ENCODE measurements around the gene FAAP20. TPM values are rescaled to one million over a fixed set of nuclear protein-coding genes. Genes with fewer than 3 reads are reported as not detected.

Gene FAAP20
- total and polyA plus RNA-seq, 2 donors (not counting 1 experiment from before 2014, with no cell fraction given): 31.2 to 68.1 TPM

DNA sequence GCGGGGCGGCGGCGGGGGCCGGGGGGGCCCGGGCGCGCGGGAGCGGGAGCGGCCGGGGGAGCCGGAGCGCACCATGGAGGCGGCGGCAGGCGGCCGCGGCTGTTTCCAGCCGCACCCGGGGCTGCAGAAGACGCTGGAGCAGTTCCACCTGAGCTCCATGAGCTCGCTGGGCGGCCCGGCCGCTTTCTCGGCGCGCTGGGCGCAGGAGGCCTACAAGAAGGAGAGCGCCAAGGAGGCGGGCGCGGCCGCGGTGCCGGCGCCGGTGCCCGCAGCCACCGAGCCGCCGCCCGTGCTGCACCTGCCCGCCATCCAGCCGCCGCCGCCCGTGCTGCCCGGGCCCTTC is 34.1 kb upstream of the FAAP20 start:
- H3K4me3 ChIP-seq (ENCODE audit: control extremely low read depth in 1 of 5, extremely low read depth in 1 of 5, insufficient read depth in 1 of 5, low read depth in 2 of 5, low read length in 4 of 5): peak overlapping the region; percentile 45 to 82 (median 68)
- H3K27me3 Mint-ChIP-seq: no peaks in the 10 kb centered on the region
- peak overlapping the region; percentile 72 for H3K9ac ChIP-seq (ENCODE audit: low read length)
- H3K9me3 Mint-ChIP-seq (ENCODE audit: insufficient read depth): no peaks in the 10 kb centered on the region
- ChIA-PET POLR2A (interaction anchor here (1.0 to 3.4 kb wide), 6 partner anchors 18 to 163 kb away, joined by 3 to 30 read pairs (median 5); partner anchors contain the start of genes FAAP20, MORN1 and RER1), CTCF (interaction anchor here (0.8 to 3.9 kb wide), 17 partner anchors 12 to 163 kb away, joined by 3 to 22 read pairs (median 4); partner anchors contain the start of genes FAAP20, MORN1 and RER1)
- H3K4me3 Mint-ChIP-seq: peak overlapping the region; percentile 98
- H3K36me3 ChIP-seq (replicated peaks in 1 of 2; ENCODE audit: control extremely low read depth in 1 of 2, control insufficient read depth in 1 of 2, extremely low read depth in 1 of 2, insufficient read depth in 2 of 2, low read length in 1 of 2): peaks cover 0 to 3% of the 10 kb centered on the region in 2 experiments
- no peaks in the 10 kb centered on the region for H3K9me3 ChIP-seq (ENCODE audit: control extremely low read depth in 1 of 3, control insufficient read depth in 2 of 3, insufficient read depth in 1 of 3, low read length in 2 of 3)
- no peak overlapping the region for H2AFZ ChIP-seq (ENCODE audit: insufficient read depth, low read depth, low read length, poor library complexity, severe bottlenecking)
- intact Hi-C loops (cut with micrococcal nuclease): loop anchor here (1.0 to 5.0 kb wide), 2 partner anchors 153 to 1674 kb away; partner anchors contain the start of gene C1orf174
- DNase-seq (no peak), ATAC-seq (ENCODE audit: low read depth) (no peak)
- under 1% methylated on average over 50 of the region's 50 CpGs for WGBS (ENCODE audit: insufficient coverage)
- peaks cover 49% of the 10 kb centered on the region for H3K79me2 ChIP-seq (ENCODE audit: control insufficient read depth, insufficient read depth, low read length)
- H4K20me1 ChIP-seq (ENCODE audit: control insufficient read depth, insufficient read depth, low read length, poor library complexity, severe bottlenecking): peaks cover 48% of the 10 kb centered on the region
- no peaks in the 10 kb centered on the region for H3K27me3 ChIP-seq (replicated peaks in 1 of 4; ENCODE audit: control extremely low read depth in 1 of 4, control insufficient read depth in 3 of 4, insufficient read depth in 4 of 4, low read length in 3 of 4)
- peak overlapping the region; percentile 94 for H3K27ac Mint-ChIP-seq
- H3K4me1 Mint-ChIP-seq: peaks cover 46% of the 10 kb centered on the region
- no peak overlapping the region for H3K27ac ChIP-seq (ENCODE audit: low read length in 2 of 2)
- no peak for TF ChIP-seq EZH2 (IDR thresholded peaks at IDR 0.05; ENCODE audit: borderline replicate concordance, insufficient read depth, low read depth, low read length, poor library complexity, severe bottlenecking)
- TF ChIP-seq, protein P1, sequence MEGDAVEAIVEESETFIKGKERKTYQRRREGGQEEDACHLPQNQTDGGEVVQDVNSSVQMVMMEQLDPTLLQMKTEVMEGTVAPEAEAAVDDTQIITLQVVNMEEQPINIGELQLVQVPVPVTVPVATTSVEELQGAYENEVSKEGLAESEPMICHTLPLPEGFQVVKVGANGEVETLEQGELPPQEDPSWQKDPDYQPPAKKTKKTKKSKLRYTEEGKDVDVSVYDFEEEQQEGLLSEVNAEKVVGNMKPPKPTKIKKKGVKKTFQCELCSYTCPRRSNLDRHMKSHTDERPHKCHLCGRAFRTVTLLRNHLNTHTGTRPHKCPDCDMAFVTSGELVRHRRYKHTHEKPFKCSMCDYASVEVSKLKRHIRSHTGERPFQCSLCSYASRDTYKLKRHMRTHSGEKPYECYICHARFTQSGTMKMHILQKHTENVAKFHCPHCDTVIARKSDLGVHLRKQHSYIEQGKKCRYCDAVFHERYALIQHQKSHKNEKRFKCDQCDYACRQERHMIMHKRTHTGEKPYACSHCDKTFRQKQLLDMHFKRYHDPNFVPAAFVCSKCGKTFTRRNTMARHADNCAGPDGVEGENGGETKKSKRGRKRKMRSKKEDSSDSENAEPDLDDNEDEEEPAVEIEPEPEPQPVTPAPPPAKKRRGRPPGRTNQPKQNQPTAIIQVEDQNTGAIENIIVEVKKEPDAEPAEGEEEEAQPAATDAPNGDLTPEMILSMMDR (IDR thresholded peaks at IDR 0.05): no peak
- peaks cover 46 to 54% of the 10 kb centered on the region in 2 donors for H3K4me1 ChIP-seq (ENCODE audit: control insufficient read depth in 2 of 2, insufficient read depth in 2 of 2, low read length in 2 of 2)
- peak overlapping the region; percentile 89 for H3K4me2 ChIP-seq (replicated peaks; ENCODE audit: low read depth, low read length, poor library complexity, severe bottlenecking)

DNA sequence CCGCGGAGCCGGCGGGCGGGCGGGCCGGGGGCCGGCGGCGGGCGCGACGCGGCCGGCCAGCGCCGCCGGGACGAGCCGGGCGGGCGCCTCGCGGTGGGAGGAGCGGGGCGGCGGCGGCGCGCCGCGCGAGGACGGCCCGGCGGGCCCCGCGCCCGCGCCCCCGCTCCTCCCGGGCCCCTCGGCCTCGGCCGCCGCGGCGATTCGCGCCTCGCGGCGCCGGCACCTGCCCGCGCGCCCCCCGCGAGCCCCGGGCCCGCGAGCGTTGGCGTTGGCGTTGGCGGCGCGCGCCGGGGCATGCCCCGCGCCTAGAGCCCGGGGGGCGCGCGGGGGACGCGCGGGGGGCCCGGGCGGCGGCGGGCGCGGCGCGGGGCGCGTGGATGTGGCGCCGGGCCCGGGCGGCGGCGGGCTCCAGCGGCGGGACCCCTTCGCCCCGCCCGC is 33.6 kb upstream of the FAAP20 start, which contains the start of gene SKI:
Gene SKI, plus strand, starts transcription at position 163 of the 438 bp plus-strand sequence. CDS start 448 bp downstream, outside the sequence.
- H3K4me1 ChIP-seq (ENCODE audit: control insufficient read depth in 2 of 2, insufficient read depth in 2 of 2, low read length in 2 of 2): peaks cover 41 to 49% of the 10 kb centered on the region in 2 donors
- intact Hi-C loops (cut with micrococcal nuclease): loop anchor here (5.0 kb wide), 1 partner anchor 1674 kb away; the partner anchor contains the start of gene C1orf174
- Mint-ChIP-seq H3K27ac (peak within 1 kb of the TSS; percentile 94), H3K27me3 (no peaks in the 10 kb centered on the region), H3K4me1 (peaks cover 41% of the 10 kb centered on the region), H3K4me3 (peak within 1 kb of the TSS; percentile 98), H3K9me3 (ENCODE audit: insufficient read depth) (no peaks in the 10 kb centered on the region)
- TF ChIP-seq EZH2 (IDR thresholded peaks at IDR 0.05; ENCODE audit: borderline replicate concordance, insufficient read depth, low read depth, low read length, poor library complexity, severe bottlenecking): no peak
- TF ChIP-seq, protein P1 (IDR thresholded peaks at IDR 0.05): no peak
- WGBS (ENCODE audit: insufficient coverage): under 1% methylated on average over 99 of the region's 100 CpGs
- POLR2A ChIA-PET: interaction anchor here (1.1 to 3.4 kb wide), 3 partner anchors 28 to 163 kb away, joined by 4 to 30 read pairs (median 9); partner anchors contain the start of genes MORN1 and RER1
- peak within 1 kb of the TSS; percentile 69 for H2AFZ ChIP-seq (ENCODE audit: insufficient read depth, low read depth, low read length, poor library complexity, severe bottlenecking)
- H3K9me3 ChIP-seq (ENCODE audit: control extremely low read depth in 1 of 3, control insufficient read depth in 2 of 3, insufficient read depth in 1 of 3, low read length in 2 of 3): no peaks in the 10 kb centered on the region
- no peaks in the 10 kb centered on the region for H3K27me3 ChIP-seq (replicated peaks in 1 of 4; ENCODE audit: control extremely low read depth in 1 of 4, control insufficient read depth in 3 of 4, insufficient read depth in 4 of 4, low read length in 3 of 4)
- H3K79me2 ChIP-seq (ENCODE audit: control insufficient read depth, insufficient read depth, low read length): peaks cover 44% of the 10 kb centered on the region
- no peak for ATAC-seq (ENCODE audit: low read depth)
- H4K20me1 ChIP-seq (ENCODE audit: control insufficient read depth, insufficient read depth, low read length, poor library complexity, severe bottlenecking): peaks cover 43% of the 10 kb centered on the region
- peaks cover 0 to 3% of the 10 kb centered on the region in 2 experiments for H3K36me3 ChIP-seq (replicated peaks in 1 of 2; ENCODE audit: control extremely low read depth in 1 of 2, control insufficient read depth in 1 of 2, extremely low read depth in 1 of 2, insufficient read depth in 2 of 2, low read length in 1 of 2)
- DNase-seq: no peak
- H3K4me3 ChIP-seq (ENCODE audit: control extremely low read depth in 1 of 5, extremely low read depth in 1 of 5, insufficient read depth in 1 of 5, low read depth in 2 of 5, low read length in 4 of 5): peak within 1 kb of the TSS; percentile 45 to 82 (median 68)
- H3K4me2 ChIP-seq (replicated peaks; ENCODE audit: low read depth, low read length, poor library complexity, severe bottlenecking): peak within 1 kb of the TSS; percentile 89
- H3K27ac ChIP-seq (ENCODE audit: low read length in 2 of 2): peak within 1 kb of the TSS; percentile 57 to 93
- CTCF ChIA-PET: interaction anchor here (1.0 to 3.9 kb wide), 9 partner anchors 11 to 153 kb away, joined by 3 to 22 read pairs (median 5); partner anchors contain the start of gene FAAP20
- peak within 1 kb of the TSS; percentile 72 for H3K9ac ChIP-seq (ENCODE audit: low read length)

Data from B cell (primary cell).